AG09309 (cell line): ENCODE measurements around the gene CYP26B1.

Experiments
- DNase-seq: peaks from one replicate; pipeline ENCODE4 v3.0.0-alpha.2; 2010; ENCODE audit warnings: low read depth
- H3K4me3 ChIP-seq: 2 replicates; pipeline ENCODE4 v1.5.1; 2011; ENCODE audit warnings: mild to moderate bottlenecking, low read depth, low read length, moderate library complexity; ENCODE audit not compliant: control insufficient read depth
- CTCF ChIP-seq: IDR thresholded peaks from 2 replicates; pipeline ENCODE4 v1.5.1; 2011; ENCODE audit warnings: mild to moderate bottlenecking, low read depth, low read length, inconsistent platforms; ENCODE audit not compliant: insufficient read depth, control insufficient read depth; ENCODE audit errors: missing control alignments

Gene CYP26B1

DNA sequence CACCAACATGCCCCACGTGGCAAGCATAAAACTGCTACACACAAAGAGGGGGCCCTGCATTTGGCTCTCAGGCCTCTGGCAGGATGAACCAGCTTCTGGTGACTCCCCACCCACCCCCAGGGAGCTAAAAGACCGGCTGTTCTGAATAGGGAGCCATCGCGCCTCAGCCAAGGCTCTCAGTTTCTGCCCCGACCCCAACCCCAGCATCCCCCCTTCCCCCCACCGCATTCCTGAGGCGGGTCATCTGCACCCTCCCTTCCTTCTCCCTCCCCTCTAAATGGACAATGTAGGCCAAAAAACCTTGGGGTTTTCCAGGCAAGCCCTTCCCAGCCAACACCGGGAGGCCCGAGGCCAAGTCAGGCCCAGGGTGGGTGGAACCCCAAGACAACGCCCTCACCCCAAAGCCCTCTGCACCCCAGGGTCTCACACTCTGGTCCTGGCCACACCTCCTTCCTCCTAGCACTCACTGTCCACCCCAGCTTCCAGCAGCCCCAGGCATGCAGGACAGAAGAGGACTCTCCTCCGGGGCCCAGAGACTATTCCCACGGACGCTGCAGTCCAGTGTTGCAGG, 5.7 kb downstream of the CYP26B1 start:
- H3K4me3 ChIP-seq = no peak overlapping the region
- DNase-seq = no peak
- no peak for TF ChIP-seq CTCF

GRCh38 chr2:72141032-72141645, 6.5 kb downstream of the CYP26B1 start:
- DNase-seq = no peak
- TF ChIP-seq CTCF = no peak
- H3K4me3 ChIP-seq = no peak overlapping the region

DNA sequence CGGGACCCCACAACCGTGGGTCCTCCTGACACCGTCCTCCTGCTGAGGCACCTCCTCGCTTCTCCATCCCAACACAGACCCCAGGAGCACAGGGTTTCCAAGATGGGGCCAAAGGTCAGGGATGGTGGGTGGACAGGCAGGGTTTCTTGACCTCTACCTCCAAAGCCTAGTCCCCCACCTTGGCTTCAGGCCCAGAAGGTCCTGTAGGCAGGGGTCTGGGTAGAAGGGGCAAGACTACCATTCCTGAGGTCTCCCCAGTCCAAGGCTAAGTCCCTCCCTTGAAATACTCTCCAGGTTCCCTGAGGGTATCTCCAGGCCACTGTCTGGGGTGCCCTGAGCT, 7.1 kb downstream of the CYP26B1 start:
- no peak for DNase-seq
- no peak for TF ChIP-seq CTCF
- H3K4me3 ChIP-seq = no peak overlapping the region

- DNase-seq = no peak
- no peak for TF ChIP-seq CTCF
- H3K4me3 ChIP-seq = no peak overlapping the region
These were observed 7.6 kb downstream of the CYP26B1 start for GRCh38 chr2:72139874-72140620.

DNA sequence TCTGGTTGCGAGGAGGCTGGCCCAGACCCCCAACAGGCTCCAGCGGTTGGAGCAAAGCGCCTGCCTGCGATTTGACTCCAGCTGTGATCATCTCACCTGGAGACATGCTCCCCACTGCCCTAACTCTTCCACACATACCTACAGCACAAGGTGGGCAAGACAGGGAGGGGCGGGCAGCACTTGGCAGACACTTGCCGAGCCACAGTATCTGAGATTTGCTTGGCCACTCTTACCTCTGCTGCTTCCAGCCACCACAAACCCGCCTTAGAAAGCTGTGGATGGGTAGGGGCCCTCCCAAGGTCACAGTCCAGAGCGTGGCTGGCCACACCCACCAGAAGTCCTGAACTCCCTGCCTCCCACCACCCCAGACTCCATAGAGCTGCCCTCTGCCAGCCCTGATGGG, 8.2 kb downstream of the CYP26B1 start:
- no peak for TF ChIP-seq CTCF
- no peak for DNase-seq

GRCh38 chr2:72138921-72139381, 8.7 kb downstream of the CYP26B1 start:
- no peak for DNase-seq
- no peak overlapping the region for H3K4me3 ChIP-seq
- TF ChIP-seq CTCF = no peak

More for the DNA sequence above, 8.2 kb downstream of the CYP26B1 start:
- no peak overlapping the region for H3K4me3 ChIP-seq
